ENCODE data around the gene PRKAG2.

DNA sequence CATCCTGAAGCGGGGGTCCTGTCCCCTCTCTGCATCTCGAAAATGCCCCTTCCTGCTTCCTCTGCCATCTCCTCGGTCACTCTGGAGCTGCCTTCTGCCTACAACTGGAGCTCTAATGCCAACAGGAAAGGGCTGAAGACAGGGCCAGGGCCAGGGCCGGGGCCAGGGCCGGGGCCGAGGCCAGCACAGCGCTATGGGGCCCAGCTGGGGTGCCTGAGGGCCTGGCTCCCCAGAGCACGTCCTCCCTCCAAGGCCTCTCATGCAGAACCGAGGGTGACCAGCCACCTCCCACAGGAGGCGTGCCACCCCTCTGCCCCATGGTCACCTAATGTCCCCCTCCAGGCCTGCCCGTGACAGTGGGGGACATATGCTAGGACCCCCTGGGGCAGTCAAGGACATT lies 155.7 kb downstream of the PRKAG2 start:
- TF ChIP-seq, protein P1, sequence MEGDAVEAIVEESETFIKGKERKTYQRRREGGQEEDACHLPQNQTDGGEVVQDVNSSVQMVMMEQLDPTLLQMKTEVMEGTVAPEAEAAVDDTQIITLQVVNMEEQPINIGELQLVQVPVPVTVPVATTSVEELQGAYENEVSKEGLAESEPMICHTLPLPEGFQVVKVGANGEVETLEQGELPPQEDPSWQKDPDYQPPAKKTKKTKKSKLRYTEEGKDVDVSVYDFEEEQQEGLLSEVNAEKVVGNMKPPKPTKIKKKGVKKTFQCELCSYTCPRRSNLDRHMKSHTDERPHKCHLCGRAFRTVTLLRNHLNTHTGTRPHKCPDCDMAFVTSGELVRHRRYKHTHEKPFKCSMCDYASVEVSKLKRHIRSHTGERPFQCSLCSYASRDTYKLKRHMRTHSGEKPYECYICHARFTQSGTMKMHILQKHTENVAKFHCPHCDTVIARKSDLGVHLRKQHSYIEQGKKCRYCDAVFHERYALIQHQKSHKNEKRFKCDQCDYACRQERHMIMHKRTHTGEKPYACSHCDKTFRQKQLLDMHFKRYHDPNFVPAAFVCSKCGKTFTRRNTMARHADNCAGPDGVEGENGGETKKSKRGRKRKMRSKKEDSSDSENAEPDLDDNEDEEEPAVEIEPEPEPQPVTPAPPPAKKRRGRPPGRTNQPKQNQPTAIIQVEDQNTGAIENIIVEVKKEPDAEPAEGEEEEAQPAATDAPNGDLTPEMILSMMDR (IDR thresholded peaks at IDR 0.05): no peak
- no peak for TF ChIP-seq POLR2A (IDR thresholded peaks at IDR 0.05)

Measured in thyroid gland (tissue), 4 donors.